Activated CD8-positive, alpha-beta memory T cell treated with anti-CD3 and anti-CD28 coated beads for 1 hour (primary cell): ENCODE results near the gene PRR23E.

Experiments
- DNase-seq, 2 donors: peaks; one replicate each; pipeline ENCODE4 v3.0.0-alpha.2; 2020; ENCODE audit warnings: low read depth in 1 of 2; ENCODE audit errors: extremely low read depth in 1 of 2

PRR23E gene

DNA sequence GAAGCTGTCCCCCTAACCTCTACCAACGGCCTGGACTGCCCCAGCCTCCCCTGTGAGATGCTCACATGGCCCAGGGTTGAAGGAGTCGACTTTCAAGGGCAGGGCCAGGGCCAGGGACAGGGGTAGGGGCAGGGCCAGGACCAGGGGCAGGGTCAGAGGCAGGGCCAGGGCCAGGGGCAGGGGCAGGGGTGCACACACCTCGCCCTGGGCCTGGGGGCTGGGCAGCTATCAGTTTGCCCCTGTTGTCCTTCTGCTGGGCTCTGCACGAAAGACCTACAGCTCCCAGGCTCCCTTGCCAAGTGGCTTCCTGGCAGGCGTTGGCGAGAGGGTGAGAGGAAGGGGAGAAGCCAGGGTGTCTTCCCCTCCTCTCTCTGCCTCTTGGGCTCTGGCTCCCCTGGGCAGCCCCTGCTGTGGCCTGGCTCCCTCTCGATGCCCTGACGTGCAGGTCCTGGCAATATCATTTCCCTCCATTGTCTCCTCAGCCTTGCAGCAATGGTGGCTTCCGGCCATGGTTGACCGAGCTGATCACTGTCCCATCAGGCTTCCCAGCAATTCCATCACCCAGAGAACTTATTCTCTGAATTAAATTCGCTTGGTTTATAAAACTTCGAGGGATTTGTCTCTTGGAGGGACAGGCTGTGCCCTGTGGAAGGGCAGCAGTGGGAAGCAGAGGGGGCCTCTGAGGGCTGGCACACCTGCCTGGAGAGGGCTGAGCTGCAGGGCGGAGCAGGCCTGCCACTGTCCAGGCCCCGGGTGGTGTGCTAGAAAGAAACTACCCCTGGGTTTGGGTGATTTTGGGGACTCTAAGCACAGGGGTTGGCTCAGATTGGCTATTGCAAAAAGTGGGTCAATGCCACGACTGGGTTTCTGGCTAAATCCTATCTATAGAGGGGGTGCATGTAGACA is 13.9 kb downstream of the PRR23E start:
- DNase-seq, result no peak

DNA sequence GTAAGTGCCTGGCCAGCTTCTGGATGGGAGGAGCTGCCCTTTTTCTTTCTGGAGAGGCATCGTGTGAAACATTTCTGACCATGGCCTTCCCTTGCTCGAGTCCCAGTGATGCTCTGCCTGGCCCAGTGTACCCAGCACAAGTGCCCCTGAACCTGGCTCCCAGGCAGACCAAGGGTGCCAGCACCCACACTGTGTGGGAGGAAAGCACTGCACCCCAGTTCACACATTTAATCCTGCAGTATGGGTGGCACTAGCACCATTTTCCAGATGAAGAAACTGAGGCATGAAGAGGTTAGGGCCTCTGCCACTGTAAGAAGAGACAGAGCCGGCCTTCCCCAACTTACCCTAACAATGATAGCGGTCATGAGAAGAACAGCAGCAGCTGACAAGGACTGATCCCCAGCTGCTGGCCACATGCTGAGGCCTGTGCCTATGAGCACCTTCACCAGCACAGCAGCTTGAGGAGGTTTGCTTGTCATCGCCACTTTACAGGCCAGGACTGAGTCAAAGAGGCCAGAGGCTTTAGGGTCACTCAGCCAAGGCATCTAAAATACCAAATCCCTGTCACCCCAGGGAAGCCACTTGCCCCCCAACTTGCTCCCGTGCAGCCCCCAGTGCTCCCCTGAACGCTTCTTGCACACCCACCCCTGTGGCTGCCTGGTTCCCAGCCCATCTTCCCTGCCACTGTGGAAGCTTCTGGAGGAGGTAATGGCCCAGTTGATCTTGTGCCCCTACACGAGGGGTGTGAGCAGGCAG is 15.0 kb downstream of the PRR23E start:
- no peak for DNase-seq

DNA sequence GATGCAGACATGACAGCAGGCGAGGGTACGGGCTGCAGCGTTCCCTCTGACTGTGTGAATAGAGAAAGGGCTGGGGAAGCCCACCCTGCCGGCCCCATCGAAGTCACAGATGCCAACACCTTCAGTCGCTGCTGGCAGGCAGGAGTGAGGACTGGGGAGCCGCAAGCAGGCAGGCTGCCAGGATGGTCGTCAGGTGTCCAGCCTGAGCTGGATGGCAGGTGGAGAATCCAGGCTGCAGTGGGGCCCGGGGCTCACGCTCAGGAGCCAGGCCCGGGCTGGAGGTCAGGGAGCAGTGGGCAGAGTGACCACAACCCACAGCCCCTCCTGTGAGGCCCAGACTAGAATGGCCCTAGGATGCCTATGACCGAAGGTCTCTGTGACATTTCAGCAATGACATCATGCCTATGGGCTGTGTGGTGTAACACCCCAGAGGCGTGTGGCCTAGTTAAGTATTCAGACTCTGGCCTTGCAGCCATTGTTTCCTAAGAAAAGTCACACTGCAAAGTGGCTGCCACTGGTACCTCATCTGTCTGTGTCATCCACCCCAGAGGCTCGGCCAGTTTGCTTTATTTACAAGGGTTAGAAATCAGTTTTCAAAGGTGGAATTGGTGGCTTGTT is 15.7 kb downstream of the PRR23E start:
- DNase-seq, result no peak

DNA sequence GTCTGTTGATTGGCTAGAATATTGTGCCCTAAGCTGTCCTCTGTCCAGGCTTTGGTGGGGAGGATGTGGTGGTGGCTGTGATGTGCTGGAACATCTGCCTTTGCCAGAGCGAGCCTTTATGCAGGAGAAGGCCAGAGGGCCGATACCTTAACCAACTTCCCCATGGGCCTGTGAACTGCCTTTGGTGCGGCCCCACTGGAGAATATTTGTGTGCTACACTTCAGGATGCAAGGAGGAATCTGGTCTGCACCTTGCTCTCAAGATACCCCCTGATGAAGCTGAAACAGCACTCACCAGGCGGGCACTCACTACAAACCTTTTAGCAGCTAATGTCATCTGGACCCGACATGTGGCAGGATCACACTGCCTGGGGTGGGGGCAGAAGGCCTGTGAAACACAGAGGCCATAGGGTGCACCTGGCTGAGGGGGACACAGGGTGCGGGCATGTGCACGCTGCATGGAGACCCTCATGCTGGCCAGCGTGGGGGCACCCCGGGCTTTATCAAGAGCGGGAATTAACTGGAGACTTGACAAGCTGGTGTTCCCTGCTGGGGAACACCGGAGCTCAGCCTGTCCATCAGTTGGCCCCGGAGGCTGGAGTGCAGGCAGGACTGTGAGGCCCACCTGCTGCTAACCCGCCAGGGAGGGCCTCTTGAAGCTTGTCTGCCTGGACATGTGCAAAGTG is 16.4 kb downstream of the PRR23E start:
- no peak for DNase-seq

DNA sequence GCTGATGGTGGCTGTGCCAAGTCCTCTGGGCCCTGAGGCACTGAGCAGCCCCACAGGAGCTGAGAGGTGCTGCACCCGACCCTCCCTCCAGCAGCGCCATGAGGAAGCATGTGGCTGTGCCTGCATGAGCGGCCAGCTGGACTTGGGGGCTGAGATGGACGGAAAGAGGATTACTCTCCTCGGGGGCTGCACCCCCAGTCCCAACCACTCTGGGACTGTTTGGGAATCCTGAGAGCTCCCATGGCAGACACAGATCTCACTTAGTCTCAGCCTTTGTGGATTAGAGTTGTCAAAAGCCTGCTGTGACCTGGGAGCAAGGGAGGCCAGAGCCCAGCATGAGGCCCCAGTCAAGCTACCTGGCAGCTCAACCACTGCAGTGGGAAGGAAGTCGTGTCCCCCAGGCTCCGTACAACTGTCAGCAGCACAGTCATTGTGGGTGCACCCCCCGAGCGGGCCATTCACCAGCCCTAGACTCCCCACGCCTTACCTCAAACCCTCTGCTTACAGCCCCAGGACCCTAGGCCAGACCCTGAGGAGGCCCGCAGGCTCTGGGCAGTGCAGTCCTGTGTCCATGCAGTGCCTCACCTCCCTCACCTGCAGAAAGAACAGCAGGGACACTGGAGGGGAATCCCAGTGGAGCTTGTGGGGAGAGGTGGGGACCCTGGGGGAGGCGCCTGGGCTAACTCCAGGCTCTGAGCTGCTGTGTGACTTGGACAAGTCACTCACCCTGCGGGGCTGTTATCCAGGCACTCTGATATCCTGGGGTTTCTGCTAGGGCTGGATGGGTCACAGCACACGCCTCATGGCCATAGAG is 17.1 kb downstream of the PRR23E start:
- no peak for DNase-seq

DNA sequence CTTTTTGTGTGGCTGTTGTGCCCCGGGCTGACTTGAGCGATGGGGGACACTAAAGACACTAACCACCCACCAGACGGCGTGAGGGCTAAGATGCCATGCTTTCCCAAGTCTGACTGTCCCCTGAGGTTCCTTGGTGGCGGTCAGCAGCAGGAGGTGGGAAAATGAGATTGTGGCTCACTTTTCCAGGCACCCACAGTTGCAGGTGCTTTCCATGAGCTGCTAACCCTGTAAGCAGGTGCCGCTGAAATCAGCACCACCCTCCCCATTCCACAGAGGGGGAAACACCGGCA is 17.7 kb downstream of the PRR23E start:
- DNase-seq, result no peak

DNA sequence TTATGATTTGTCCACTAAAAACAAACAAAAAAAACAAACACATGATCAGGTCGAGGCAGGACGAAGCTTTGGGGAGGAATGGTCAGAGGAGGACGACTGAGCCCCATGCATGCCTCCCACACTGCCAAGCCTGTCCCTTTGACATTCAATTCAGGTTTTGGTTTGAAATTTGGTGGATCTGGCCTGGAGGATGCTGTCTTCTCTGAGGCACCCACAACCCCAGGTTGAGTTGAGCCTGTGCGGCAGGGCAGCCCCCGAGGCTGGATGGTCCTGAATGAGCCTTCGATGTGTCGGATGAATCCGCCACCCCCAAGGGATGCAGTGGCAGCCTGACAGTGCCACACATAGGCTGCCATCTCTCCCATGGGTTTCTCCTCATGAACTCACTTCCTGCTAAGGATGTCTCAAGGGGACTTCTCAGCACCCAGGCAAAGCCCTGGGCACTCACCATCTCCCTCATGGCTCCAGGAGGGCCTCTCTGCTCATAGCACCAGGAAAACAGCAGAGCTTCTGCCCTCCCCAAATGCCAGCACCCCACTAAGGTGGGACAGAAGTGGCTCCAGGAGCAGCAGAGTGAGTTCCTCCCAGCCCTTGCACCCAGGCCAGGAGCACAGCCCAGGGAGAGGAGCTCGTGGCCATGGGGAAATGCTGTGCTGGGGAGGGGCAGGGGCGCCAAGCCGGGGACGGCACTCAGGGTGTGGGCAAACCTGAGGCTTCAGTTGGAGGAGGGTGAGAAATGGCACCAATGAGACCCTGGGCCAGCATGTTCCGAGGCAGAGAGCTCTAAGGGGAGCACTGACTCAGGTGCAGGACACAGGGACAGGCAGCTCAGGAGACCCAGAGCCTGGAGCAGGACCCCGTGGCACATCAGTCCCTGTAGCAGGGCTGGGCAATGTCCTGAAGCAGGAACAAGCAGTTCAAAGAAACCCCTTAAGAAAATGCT is 18.5 kb downstream of the PRR23E start:
- DNase-seq, result no peak

DNA sequence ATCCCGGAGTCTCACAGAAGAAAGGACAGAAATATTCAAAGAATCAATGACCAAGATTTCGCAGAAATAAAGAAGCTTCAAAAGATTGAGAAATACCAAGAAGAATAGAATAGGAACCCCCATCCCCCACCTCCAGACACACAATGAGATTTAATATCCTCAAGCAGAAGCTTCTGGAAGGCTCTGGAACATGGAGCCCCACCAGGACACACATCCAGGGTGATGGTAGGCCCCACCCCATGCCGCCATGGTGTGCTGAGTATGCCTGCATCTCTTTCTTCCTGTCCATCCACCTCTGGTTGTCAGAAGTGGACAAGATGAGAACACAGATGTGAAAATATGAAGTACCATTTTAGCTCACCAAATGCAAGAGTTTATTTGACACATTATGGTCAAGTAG is 19.3 kb downstream of the PRR23E start:
- DNase-seq, result no peak

DNA sequence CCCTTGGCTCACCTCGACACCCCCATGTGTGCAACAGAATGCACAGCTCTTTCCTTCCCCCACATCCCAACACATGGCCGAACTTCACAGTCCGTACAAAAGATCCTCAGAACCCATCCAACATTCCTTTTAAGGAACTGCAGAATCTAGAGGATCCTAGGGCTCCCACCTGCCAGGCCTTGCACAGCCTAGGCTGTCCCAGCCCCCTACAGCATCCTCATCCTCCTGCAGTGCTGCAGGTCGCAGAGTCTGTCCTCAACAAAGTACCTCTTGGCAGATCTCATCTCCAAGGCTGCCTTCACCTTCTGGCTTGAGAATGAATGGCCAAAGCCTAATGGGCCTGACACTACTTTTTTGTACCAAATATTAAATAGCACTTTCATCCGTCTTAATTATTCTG is 19.8 kb downstream of the PRR23E start:
- no peak for DNase-seq

DNA sequence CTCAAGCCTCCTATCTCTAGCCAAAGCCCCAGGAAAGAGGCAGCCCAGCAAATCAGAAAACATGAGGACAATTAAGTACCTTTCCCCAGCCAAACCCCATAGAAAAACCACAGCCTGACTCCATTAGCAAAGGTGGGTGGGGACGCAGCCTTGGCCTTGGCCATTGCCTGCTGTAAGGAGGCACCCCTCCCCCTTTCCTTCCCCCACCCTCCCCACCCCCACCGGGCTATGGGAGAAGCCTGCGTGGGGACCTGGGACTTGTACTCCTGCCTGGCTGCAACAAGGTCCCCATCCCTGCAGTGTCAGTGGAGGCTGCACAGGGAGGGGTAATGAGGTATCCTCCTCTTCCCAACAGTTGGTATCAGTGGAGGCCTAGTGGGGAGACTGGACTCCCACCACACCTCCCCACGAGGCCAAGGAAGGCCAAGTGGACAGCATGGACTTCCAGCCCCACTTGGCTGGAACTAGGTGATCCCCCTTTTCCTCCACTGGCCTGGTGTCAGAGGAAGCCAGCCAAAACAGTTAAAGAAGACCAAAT is 20.5 kb downstream of the PRR23E start:
- no peak for DNase-seq

DNA sequence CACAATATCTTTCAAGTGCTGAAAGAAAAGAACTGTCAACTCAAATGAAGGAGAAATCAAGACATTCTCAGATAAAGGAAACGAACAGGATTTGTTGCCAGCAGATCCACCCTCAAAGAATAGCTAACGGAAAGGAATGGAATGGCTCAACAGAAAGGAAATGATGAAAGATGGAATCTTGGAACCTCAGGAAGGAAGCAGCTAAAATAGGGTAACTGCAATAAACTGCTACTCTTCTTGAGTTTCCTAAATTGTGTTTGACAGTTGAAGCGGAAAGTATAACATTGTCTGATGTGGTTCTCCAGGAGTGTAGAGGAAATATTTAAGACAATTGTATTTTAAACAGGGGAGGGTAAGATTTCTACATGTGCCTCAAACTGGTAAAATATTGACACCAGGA is 22.0 kb downstream of the PRR23E start:
- no peak for DNase-seq

DNA sequence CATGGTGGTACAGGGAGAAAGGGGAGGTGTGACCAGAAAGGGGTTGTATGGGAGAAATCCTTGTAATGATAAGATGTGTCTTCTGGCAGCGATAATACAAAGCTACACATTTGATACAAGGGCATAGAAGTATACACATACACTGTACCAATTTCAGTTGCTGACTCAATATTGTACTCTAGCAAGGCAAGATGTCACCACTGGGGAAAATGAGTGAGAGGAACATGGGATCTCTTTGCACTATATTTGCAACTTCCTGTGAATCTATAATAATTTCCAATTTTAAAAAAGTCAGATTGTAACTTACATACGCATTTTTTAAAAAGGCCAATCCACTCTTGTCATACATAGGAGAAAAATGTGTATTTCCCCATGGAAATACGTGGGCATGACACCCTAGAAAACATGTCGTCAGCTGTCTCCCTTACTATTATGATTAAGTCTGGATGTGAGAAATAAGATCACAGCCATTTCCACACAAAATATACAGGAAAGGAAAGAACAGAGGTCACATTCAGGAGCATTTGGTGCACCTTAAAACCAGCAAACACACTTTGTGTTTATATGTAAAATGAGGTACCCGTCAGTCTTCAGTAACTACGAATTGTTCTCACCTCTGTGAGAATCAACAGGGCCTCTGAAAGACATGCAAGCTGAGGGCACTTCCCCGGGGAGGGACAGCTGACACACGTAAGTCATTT is 22.9 kb downstream of the PRR23E start:
- DNase-seq, result no peak

DNA sequence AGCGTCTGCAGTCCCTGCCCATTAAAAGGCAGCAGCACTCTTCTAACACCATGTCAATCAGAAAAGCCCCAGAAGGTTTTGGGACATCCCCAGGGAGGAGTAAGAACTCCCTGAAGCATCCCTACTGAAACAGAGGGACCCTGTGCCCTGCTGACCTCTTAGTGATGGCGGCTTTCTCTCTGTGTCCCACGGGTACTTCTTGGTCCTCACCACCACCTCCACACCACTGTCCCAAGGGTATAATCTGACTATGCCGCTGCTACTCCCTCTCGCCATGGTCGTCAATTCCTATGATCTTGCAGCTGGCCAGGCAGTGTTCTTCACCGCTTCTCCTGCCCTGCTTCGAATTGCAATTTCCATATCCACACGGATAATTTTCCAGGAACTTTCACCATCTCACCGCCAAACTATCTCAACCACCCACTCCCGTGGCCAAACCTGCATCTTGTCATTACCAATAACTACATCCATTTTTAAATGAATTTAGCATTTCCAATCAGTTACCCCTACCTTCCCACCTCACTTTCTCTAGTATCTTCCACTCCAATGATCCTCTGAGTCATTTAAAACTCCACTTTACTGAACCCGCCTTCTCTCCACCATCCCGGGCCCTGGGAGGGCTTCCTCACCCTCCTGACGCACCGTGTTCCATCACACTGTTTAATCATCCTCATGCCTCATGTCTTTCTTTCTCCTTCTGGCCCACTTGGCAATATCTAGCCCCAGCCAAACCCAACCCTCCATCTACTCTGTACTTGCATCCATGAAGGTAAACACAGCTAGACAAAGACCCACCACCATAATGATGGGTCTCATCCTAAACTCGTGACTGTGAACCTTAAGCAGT is 23.7 kb downstream of the PRR23E start:
- no peak for DNase-seq

DNA sequence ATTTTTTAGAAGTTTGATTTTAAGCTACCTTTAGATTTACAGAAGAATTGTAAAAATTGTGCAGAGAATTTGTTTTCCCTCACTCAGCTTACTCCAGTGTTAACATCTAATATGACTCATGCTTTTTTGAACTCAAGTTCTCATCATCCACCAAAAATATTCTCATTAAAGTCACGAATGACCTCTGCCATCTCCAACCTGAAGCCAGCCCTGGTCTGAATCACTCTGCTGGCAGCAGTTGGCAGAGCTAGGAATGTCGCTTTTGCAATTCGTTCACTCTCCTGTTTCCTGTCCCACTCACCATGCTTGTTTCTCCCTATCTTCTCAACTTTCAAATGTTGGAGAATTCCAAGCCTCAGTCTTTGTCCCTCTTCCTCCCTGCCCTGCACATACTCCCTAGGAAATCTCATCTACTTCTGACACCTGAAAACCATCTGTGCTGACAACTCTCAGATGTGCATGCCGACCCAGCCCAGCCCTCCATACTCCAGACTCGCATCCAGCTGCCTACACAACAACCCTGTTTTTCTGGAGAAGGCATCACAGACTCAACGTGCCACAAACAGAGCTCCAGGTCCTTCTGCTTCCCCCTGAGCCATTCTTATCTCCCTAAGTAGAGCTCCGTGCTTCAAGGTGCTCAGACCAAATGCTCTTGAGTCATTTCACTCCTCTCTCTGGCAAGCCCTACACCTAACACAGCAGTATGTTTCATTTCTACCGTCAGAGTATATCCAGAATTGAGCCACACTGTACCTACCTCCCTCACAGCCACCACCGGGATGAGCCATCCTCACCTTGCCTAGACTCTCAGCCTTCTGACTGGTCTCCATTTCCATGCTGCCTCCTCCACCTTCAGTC is 24.9 kb downstream of the PRR23E start:
- DNase-seq, result no peak

DNA sequence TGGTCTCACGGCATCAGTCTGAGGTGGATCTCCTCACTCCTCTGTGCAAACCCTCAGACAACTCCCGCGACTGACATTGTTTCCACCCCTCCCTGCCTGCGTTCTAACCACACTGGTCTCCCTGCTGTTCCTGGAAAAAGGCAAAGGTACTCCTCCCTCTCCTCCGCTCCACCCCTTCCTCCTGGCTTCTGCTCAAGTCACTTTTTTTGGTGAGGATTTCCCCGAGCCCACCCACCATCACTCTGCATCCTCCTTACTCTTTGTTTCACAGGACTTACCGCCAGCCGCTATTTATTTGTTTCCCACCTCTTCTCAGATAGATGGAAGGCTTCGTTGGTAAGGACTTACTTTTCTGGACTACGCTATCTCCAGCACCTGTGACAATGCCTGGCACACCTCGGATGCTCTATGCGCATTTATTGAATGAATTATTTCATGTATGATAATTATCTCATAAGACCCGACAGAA is 25.6 kb downstream of the PRR23E start:
- no peak for DNase-seq

DNA sequence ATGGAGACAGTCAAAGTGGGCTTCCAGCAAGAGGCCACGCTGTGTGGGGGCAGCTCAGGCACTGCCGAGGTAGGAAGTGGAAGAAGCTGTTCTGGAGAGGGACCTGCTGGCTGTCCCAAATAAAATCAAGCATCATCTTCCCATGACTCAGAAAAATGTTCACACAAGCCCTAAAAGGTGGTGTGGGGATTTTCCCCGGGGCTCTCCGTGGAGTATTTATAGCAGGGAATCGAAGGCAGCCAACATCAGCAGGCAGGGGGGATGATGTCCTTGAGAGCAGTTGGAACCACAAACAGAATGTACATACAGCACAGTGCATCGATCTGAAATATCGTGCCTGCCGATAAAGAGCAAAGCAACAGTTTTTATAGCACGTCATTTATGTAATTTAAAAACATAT is 27.6 kb downstream of the PRR23E start:
- DNase-seq, result no peak

DNA sequence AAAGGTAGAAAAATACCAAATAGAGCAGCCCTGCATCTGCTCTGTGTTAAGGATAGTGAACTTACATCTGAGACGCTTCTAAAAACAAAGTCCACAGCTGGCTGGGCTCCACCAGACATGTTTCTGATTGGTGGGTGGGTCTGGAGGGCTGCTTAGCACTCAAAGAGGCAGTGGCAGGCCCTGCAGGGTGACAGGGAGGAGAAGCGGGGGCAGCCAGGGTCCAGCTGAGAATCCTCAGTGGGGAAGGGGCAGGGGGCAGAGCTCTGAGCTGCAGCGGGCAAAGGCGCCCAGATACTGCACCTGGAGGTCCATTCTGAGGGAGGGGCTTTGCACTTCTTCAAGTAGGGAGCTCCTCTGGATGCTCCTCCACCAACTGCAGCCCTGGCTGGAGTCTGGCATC is 28.1 kb downstream of the PRR23E start:
- no peak for DNase-seq
